ENCODE data around the gene EFR3B. TPM values are rescaled to one million over a fixed set of nuclear protein-coding genes. Genes with fewer than 3 reads are reported as not detected.
"Not testable (repeated sequence)": the region's sequence is repeated elsewhere in the genome, so short reads cannot be mapped to it uniquely, and the experiment has no call there.

The EFR3B gene
- total and polyA plus RNA-seq, 2 of the 13 experiments (the other 11 are each of a cell fraction or from before 2014, with no cell fraction given), result 0.42 TPM

GRCh38 chr2:25132693-25133092 is 90.8 kb downstream of the EFR3B start:
- POLR2A ChIA-PET, result no interaction called here
- H3K4me2 ChIP-seq (ENCODE audit: low read depth, low read length), result no peak overlapping the region
- H3K36me3 ChIP-seq (replicated peaks in 1 of 2; ENCODE audit: control insufficient read depth in 1 of 2, insufficient read depth in 2 of 2, low read length in 2 of 2), result no peaks in the 10 kb centered on the region
- H2AFZ ChIP-seq (ENCODE audit: low read length), result no peak overlapping the region
- WGBS (ENCODE audit: low lambda C conversion rate), result 77% methylated on average over 13 of the region's 13 CpGs
- no peaks in the 10 kb centered on the region for H4K20me1 ChIP-seq (ENCODE audit: insufficient read depth, low read length)
- ATAC-seq, result no peak
- no peaks in the 10 kb centered on the region for H3K79me2 ChIP-seq (ENCODE audit: insufficient read depth, low read length)
- H3K9ac ChIP-seq (ENCODE audit: insufficient read depth, low read depth, low read length), result no peak overlapping the region
- H3K4me1 ChIP-seq (ENCODE audit: insufficient read depth, low read length), result no peaks in the 10 kb centered on the region
- in situ Hi-C loops (cut with HindIII; ENCODE audit: extremely low pct_ligation_motif_present, low pct_unique_long_range_greater_than_20kb) (loop anchor here (5.0 to 25.0 kb wide), 2 partner anchors 155 to 720 kb away; no protein-coding TSS in a partner anchor), intact Hi-C loops (cut with micrococcal nuclease; ENCODE audit: unreplicated experiment) (no loop called here)
- no peak overlapping the region for H3K4me3 ChIP-seq (replicated peaks in 1 of 3; ENCODE audit: insufficient read depth in 1 of 3, low read depth in 2 of 3, low read length in 3 of 3)
- CTCF ChIA-PET (ENCODE audit: low intra/inter-chr PET ratio, low total read pairs), result no interaction called here
- TF ChIP-seq NFYC (CRISPR knock-in tag; IDR thresholded peaks at IDR 0.05), result no peak
- no peak for TF ChIP-seq GZF1 (CRISPR knock-in tag; IDR thresholded peaks at IDR 0.05)
- TF ChIP-seq PITX1 (CRISPR knock-in tag; IDR thresholded peaks at IDR 0.05), result no peak
- TF ChIP-seq E2F5 (CRISPR knock-in tag; conservative IDR thresholded peaks at IDR 0.05), result no peak
- no peak for TF ChIP-seq ZNF704 (CRISPR knock-in tag; IDR thresholded peaks at IDR 0.05; ENCODE audit: borderline replicate concordance)
- TF ChIP-seq ARID5B (CRISPR knock-in tag; IDR thresholded peaks at IDR 0.05), result no peak
- no peak for TF ChIP-seq HMGXB3 (CRISPR knock-in tag; IDR thresholded peaks at IDR 0.05; ENCODE audit: borderline replicate concordance)
- H3K27ac ChIP-seq (ENCODE audit: extremely low read length, insufficient read depth, low read length), result no peak overlapping the region
- H3K27me3 ChIP-seq (ENCODE audit: control insufficient read depth in 1 of 2, insufficient read depth in 2 of 2, low read length in 2 of 2), result peaks cover 9 to 42% of the 10 kb centered on the region in 2 experiments; a peak in 4 of 5 replicates
- no peak for DNase-seq (ENCODE audit: low spot score)
- no TSS peak for BruUV-seq (replicated peaks)
- FAIRE-seq, result no peak
- no peaks in the 10 kb centered on the region for H3K9me3 ChIP-seq (ENCODE audit: low read length)

- BruUV-seq (replicated peaks); FAIRE-seq: not testable (repeated sequence)
- in situ Hi-C loops (cut with HindIII; ENCODE audit: extremely low pct_ligation_motif_present, low pct_unique_long_range_greater_than_20kb), result loop anchor here (25.0 kb wide), 1 partner anchor 728 kb away; no protein-coding TSS in a partner anchor
Measured at GRCh38 chr2:25140535-25140934, 98.7 kb downstream of the EFR3B start.

More at GRCh38 chr2:25140535-25140934, 98.7 kb downstream of the EFR3B start:
- H3K9ac ChIP-seq (ENCODE audit: insufficient read depth, low read depth, low read length); H4K20me1 ChIP-seq (ENCODE audit: insufficient read depth, low read length); H3K4me2 ChIP-seq (ENCODE audit: low read depth, low read length); H3K27ac ChIP-seq (ENCODE audit: extremely low read length, insufficient read depth, low read length); ATAC-seq; H2AFZ ChIP-seq (ENCODE audit: low read length); H3K79me2 ChIP-seq (ENCODE audit: insufficient read depth, low read length); H3K9me3 ChIP-seq (ENCODE audit: low read length); H3K4me3 ChIP-seq (replicated peaks in 1 of 3; ENCODE audit: insufficient read depth in 1 of 3, low read depth in 2 of 3, low read length in 3 of 3); CTCF ChIA-PET (ENCODE audit: low intra/inter-chr PET ratio, low total read pairs); POLR2A ChIA-PET; H3K36me3 ChIP-seq (replicated peaks in 1 of 2; ENCODE audit: control insufficient read depth in 1 of 2, insufficient read depth in 2 of 2, low read length in 2 of 2); H3K4me1 ChIP-seq (ENCODE audit: insufficient read depth, low read length); DNase-seq (ENCODE audit: low spot score); intact Hi-C loops (cut with micrococcal nuclease; ENCODE audit: unreplicated experiment): not testable (repeated sequence)
- WGBS (ENCODE audit: low lambda C conversion rate), result 28% methylated on average over 4 of the region's 4 CpGs
- peaks cover 0 to 23% of the 10 kb centered on the region in 2 experiments; a peak in 2 of 5 replicates for H3K27me3 ChIP-seq (ENCODE audit: control insufficient read depth in 1 of 2, insufficient read depth in 2 of 2, low read length in 2 of 2)
